ENCODE results near the gene SMC1B. TPM values are rescaled to one million over a fixed set of nuclear protein-coding genes. Genes with fewer than 3 reads are reported as not detected.

The SMC1B gene
- total RNA-seq, 2 donors from 2014 or later, result not detected

DNA sequence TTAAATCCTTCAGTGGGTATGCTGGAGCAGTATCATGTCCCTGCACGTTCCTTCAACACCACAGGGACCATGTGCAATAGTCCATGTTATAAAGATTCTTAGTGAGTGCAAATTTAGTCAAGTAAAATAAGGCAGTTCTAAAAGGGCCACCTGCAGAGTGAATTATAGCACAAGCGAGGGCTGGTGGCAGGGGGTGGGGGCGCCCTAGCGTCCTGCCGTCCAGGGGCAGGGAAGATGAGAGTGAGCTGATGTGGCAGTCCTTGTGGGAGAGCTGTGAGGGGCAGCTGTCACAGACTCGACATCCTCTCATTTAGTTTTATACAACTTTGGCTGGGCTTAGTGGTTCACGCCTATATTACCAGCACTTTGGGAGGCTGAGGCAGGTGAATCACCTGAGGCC, 74.6 kb downstream of the SMC1B start:
- H3K27me3 ChIP-seq, result no peaks in the 10 kb centered on the region
- intact Hi-C loops (cut with DNase I), result no loop called here
- H3K36me3 ChIP-seq (replicated peaks in 1 of 2; ENCODE audit: insufficient read depth in 1 of 2, low read depth in 2 of 2), result peaks cover 0 to 20% of the 10 kb centered on the region in 2 donors
- no peak overlapping the region for H3K27ac ChIP-seq
- TF ChIP-seq, protein P1, sequence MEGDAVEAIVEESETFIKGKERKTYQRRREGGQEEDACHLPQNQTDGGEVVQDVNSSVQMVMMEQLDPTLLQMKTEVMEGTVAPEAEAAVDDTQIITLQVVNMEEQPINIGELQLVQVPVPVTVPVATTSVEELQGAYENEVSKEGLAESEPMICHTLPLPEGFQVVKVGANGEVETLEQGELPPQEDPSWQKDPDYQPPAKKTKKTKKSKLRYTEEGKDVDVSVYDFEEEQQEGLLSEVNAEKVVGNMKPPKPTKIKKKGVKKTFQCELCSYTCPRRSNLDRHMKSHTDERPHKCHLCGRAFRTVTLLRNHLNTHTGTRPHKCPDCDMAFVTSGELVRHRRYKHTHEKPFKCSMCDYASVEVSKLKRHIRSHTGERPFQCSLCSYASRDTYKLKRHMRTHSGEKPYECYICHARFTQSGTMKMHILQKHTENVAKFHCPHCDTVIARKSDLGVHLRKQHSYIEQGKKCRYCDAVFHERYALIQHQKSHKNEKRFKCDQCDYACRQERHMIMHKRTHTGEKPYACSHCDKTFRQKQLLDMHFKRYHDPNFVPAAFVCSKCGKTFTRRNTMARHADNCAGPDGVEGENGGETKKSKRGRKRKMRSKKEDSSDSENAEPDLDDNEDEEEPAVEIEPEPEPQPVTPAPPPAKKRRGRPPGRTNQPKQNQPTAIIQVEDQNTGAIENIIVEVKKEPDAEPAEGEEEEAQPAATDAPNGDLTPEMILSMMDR (IDR thresholded peaks at IDR 0.05), result no peak
- DNase-seq, result no peak
- H3K4me1 ChIP-seq, result no peaks in the 10 kb centered on the region
- no peak for ATAC-seq
- no peak overlapping the region for H3K4me3 ChIP-seq
- H3K9me3 ChIP-seq, result no peaks in the 10 kb centered on the region
- 86 to 98% methylated on average over 7 of the region's 7 CpGs for WGBS, 2 donors

GRCh38 chr22:45337536-45337935, 75.9 kb downstream of the SMC1B start:
- no peaks in the 10 kb centered on the region for H3K9me3 ChIP-seq
- 89 to 93% methylated on average over 9 of the region's 9 CpGs for WGBS, 2 donors
- no peaks in the 10 kb centered on the region for H3K4me1 ChIP-seq
- DNase-seq (no peak), ATAC-seq (no peak)
- no peak for TF ChIP-seq POLR2A (IDR thresholded peaks at IDR 0.05)
- TF ChIP-seq, protein P1 (IDR thresholded peaks at IDR 0.05), result no peak
- intact Hi-C loops (cut with DNase I), result no loop called here
- peaks cover 0 to 21% of the 10 kb centered on the region in 2 donors for H3K36me3 ChIP-seq (replicated peaks in 1 of 2; ENCODE audit: insufficient read depth in 1 of 2, low read depth in 2 of 2)
- H3K27ac ChIP-seq, result peak overlapping the region in 1 of 4 donors; percentile 69
- H3K27me3 ChIP-seq, result no peaks in the 10 kb centered on the region
- no peak overlapping the region for H3K4me3 ChIP-seq

DNA sequence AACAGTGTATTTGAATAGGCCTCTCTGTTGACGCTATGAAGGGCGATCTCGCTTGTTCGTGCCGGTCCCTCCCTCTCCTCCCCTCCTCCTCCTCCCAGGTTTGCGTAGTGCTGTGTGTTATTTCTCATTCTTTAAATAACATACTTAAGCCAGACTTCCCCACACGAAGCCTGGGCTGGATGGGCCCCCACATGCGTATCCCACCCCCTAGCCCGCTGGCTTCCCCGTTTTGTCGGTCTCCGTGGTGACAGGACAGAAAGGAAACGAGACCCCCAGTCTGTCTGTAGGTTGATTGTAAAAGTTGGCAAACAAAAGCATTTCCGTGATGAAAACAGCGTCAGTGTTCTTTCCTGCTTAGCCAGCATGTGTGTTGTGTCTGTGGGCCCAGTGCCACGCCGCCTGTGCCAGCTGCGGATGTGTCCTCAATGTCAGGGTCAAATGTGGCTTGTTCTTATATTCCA, 76.4 kb downstream of the SMC1B start:
- intact Hi-C loops (cut with DNase I), result no loop called here
- H3K36me3 ChIP-seq (replicated peaks in 1 of 2; ENCODE audit: insufficient read depth in 1 of 2, low read depth in 2 of 2), result peaks cover 0 to 17% of the 10 kb centered on the region in 2 donors
- TF ChIP-seq, protein P1 (IDR thresholded peaks at IDR 0.05), result no peak
- no peak for TF ChIP-seq POLR2A (IDR thresholded peaks at IDR 0.05)
- peak overlapping the region; percentile 7 to 69 (median 44) for H3K27ac ChIP-seq
- peak; percentile 28 to 77 (median 76) for DNase-seq
- no peaks in the 10 kb centered on the region for H3K9me3 ChIP-seq
- no peaks in the 10 kb centered on the region for H3K4me1 ChIP-seq
- 35 to 62% methylated on average over 18 of the region's 18 CpGs for WGBS, 2 donors
- peak; percentile 68 for ATAC-seq
- no peak overlapping the region for H3K4me3 ChIP-seq
- H3K27me3 ChIP-seq, result no peaks in the 10 kb centered on the region

DNA sequence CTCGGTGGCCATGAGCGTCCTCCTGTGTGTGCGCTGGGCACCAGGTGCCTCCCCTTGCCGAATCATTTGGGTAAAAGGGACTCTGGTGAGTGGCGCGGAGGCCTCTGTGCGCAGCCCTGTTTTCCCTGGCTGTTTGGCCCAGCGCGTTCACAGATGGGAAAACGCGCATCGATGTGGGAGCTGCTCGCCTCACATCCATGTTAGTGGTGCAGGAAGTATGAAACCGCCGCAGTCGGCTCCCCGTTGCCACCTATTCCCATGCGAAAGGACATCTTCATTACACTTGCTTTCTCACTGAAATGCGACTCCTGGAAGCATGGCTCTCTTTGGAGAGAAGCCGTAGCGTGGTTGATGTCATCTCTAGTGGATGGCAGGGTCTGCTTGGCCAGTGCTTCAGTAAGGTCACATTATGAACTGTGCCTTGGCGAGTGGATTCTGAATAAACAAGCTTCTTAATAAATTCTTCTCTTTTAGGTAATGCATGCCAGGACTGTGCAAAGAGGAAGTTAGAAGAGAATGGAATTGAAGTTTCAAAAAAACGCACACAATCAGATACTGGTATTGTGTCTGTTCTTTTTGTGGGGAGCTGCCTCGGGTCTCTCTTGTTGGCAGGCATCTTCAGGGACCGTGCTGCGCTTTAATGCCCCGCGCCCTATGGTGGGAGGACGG, 77.4 kb downstream of the SMC1B start:
- intact Hi-C loops (cut with DNase I), result no loop called here
- no peaks in the 10 kb centered on the region for H3K4me1 ChIP-seq
- H3K9me3 ChIP-seq, result no peaks in the 10 kb centered on the region
- TF ChIP-seq POLR2A (IDR thresholded peaks at IDR 0.05), result no peak
- TF ChIP-seq, protein P1 (IDR thresholded peaks at IDR 0.05), result no peak
- DNase-seq (no peak), ATAC-seq (no peak)
- H3K27me3 ChIP-seq, result no peaks in the 10 kb centered on the region
- no peak overlapping the region for H3K4me3 ChIP-seq
- 91 to 94% methylated on average over 27 to 29 of the region's 29 CpGs for WGBS, 2 donors
- H3K27ac ChIP-seq, result no peak overlapping the region
- H3K36me3 ChIP-seq (replicated peaks in 1 of 2; ENCODE audit: insufficient read depth in 1 of 2, low read depth in 2 of 2), result peaks cover 0 to 17% of the 10 kb centered on the region in 2 donors
